Cardiac muscle cell (in vitro differentiated cells and primary cell): Measurements from ENCODE around the gene DRP2. TPM values are rescaled to one million over a fixed set of nuclear protein-coding genes. Genes with fewer than 3 reads are reported as not detected.
A peak's percentile ranks its signal among the peaks of the same experiment; 100 is the strongest.
"Not testable (repeated sequence)": the region's sequence is repeated elsewhere in the genome, so short reads cannot be mapped to it uniquely, and the experiment has no call there.

Source experiments
- DNase-seq, 2 donors: peaks; one replicate each; pipeline versions ENCODE4 v3.0.0 to v3.0.0-alpha.2; 2010 to 2017; ENCODE audit warnings: low read depth in 1 of 2, low spot score in 1 of 2
- H3K27ac ChIP-seq: fragments of 200-600 bp; sonication (generic); 2 replicates; pipeline ENCODE4 v1.5.1; 2016
- H3K27me3 ChIP-seq: fragments of 200-600 bp; sonication (generic); 2 replicates; pipeline ENCODE4 v1.6.0; 2016; ENCODE audit warnings: control low read depth
- H3K36me3 ChIP-seq: fragments of 200-600 bp; sonication (generic); 2 replicates; pipeline ENCODE4 v1.5.1; 2016; ENCODE audit warnings: control low read depth
- H3K4me1 ChIP-seq: fragments of 200-600 bp; sonication (generic); 2 replicates; pipeline ENCODE4 v1.8.1; 2017; ENCODE audit warnings: low read depth, mild to moderate bottlenecking, mixed run types
- H3K4me3 ChIP-seq: fragments of 200-600 bp; sonication (generic); 2 replicates; pipeline ENCODE4 v1.5.1; 2016; ENCODE audit warnings: mild to moderate bottlenecking
- H3K9me3 ChIP-seq: fragments of 200-600 bp; sonication (generic); 2 replicates; pipeline ENCODE4 v1.5.1; 2017; ENCODE audit warnings: low read depth, mild to moderate bottlenecking, control low read depth
- CTCF ChIP-seq: IDR thresholded peaks from 2 replicates; pipeline ENCODE4 v1.5.1; 2012; ENCODE audit warnings: low read depth, mild to moderate bottlenecking, low read length
- polyA plus RNA-seq: library from polyadenylated mRNA; unstranded; fragments of >200 nt; fragmentation: Nextera tagmentation; extraction: Ambion mirVana; gene quantifications from 2 replicates; pipeline ENCODE4 v1.2.1, GENCODE V29; 2016
- total RNA-seq: library from RNA; depleted of rRNA; stranded (reverse); fragments of >200 nt; gene quantifications from 2 replicates; pipeline ENCODE4 v1.2.3, GENCODE V29; 2016

Gene DRP2
- total and polyA plus RNA-seq, 2 experiments from 2014 or later = 0.20 to 1.3 TPM

GRCh38 chrX:101265869-101266428 is 46.4 kb downstream of the DRP2 start:
- H3K4me1 ChIP-seq = no peaks in the 10 kb centered on the region
- H3K4me3 ChIP-seq = no peak overlapping the region
- H3K27ac ChIP-seq = no peak overlapping the region
- no peaks in the 10 kb centered on the region for H3K36me3 ChIP-seq
- H3K9me3 ChIP-seq = no peaks in the 10 kb centered on the region
- H3K27me3 ChIP-seq = no peaks in the 10 kb centered on the region
- peak in 1 of 2 donors; percentile 34 for DNase-seq
- TF ChIP-seq CTCF = no peak

- Histone ChIP-seq H3K4me3 (no peak overlapping the region), H3K4me1 (no peaks in the 10 kb centered on the region), H3K36me3 (no peaks in the 10 kb centered on the region), H3K9me3 (no peaks in the 10 kb centered on the region), H3K27me3 (no peaks in the 10 kb centered on the region), H3K27ac (no peak overlapping the region)
- DNase-seq = no peak
- TF ChIP-seq CTCF = no peak
Measured at GRCh38 chrX:101274198-101274597, 54.6 kb downstream of the DRP2 start.

- no peaks in the 10 kb centered on the region for H3K27me3 ChIP-seq
- H3K36me3 ChIP-seq = no peaks in the 10 kb centered on the region
- TF ChIP-seq CTCF = no peak
- no peak for DNase-seq
- H3K27ac ChIP-seq = no peak overlapping the region
- H3K4me3 ChIP-seq = no peak overlapping the region
- no peaks in the 10 kb centered on the region for H3K9me3 ChIP-seq
- no peaks in the 10 kb centered on the region for H3K4me1 ChIP-seq
Measured at GRCh38 chrX:101276238-101276637, 56.7 kb downstream of the DRP2 start.

- peak; percentile 39 to 56 for DNase-seq
- Histone ChIP-seq H3K9me3 (no peaks in the 10 kb centered on the region), H3K4me1 (no peaks in the 10 kb centered on the region), H3K4me3 (no peak overlapping the region), H3K27ac (no peak overlapping the region), H3K36me3 (no peaks in the 10 kb centered on the region), H3K27me3 (peaks cover 5% of the 10 kb centered on the region)
- peak; percentile 51 for TF ChIP-seq CTCF
Measured at GRCh38 chrX:101287402-101287801, 67.8 kb downstream of the DRP2 start.

GRCh38 chrX:101290957-101291603 is 71.5 kb downstream of the DRP2 start, which contains the start of gene TAF7L:
TAF7L (minus strand) TSS chrX:101291334; CDS start chrX:101287543, 3,791 bp downstream.
- no peaks in the 10 kb centered on the region for H3K36me3 ChIP-seq
- peaks cover 5% of the 10 kb centered on the region for H3K27me3 ChIP-seq
- TF ChIP-seq CTCF = no peak
- DNase-seq = peak in 1 of 2 donors; percentile 23
- H3K27ac ChIP-seq = no peak within 1 kb of the TSS
- H3K4me1 ChIP-seq = no peaks in the 10 kb centered on the region
- H3K4me3 ChIP-seq = no peak within 1 kb of the TSS
- no peaks in the 10 kb centered on the region for H3K9me3 ChIP-seq

GRCh38 chrX:101295603-101296002 is 76.0 kb downstream of the DRP2 start:
- H3K4me3 ChIP-seq, H3K36me3 ChIP-seq, H3K27me3 ChIP-seq, DNase-seq, H3K4me1 ChIP-seq, H3K27ac ChIP-seq, H3K9me3 ChIP-seq: not testable (repeated sequence)
